H9 (cell line): Measurements from ENCODE around the gene TNRC18. TPM values are rescaled to one million over a fixed set of nuclear protein-coding genes. Genes with fewer than 3 reads are reported as not detected.

Source experiments
- DNase-seq: peaks from one replicate; pipeline ENCODE4 v3.0.0-alpha.2; 2017
- H2AFZ ChIP-seq: one replicate; pipeline ENCODE4 v1.6.1; 2013; ENCODE audit warnings: mild to moderate bottlenecking, low read length, control low read depth, moderate library complexity
- H2AK5ac ChIP-seq: 2 replicates; pipeline ENCODE4 v1.6.1; 2013; ENCODE audit warnings: low read length, control low read depth, mixed read lengths; ENCODE audit not compliant: insufficient read length
- H2BK120ac ChIP-seq: one replicate; pipeline ENCODE4 v1.6.1; 2013; ENCODE audit warnings: low read depth, mild to moderate bottlenecking, low read length, control low read depth, inconsistent platforms; ENCODE audit not compliant: poor library complexity, severe bottlenecking
- H2BK12ac ChIP-seq: 2 replicates; pipeline ENCODE4 v1.6.1; 2013; ENCODE audit warnings: low read length, control low read depth, mixed read lengths, low read depth; ENCODE audit not compliant: insufficient read length
- H2BK15ac ChIP-seq: 2 replicates; pipeline ENCODE4 v1.6.1; 2013; ENCODE audit warnings: low read depth, low read length, control low read depth
- H2BK20ac ChIP-seq: one replicate; pipeline ENCODE4 v1.6.1; 2013; ENCODE audit warnings: low read depth, mild to moderate bottlenecking, low read length, control low read depth, inconsistent platforms; ENCODE audit not compliant: poor library complexity, severe bottlenecking
- H2BK5ac ChIP-seq: 2 replicates; pipeline ENCODE4 v1.6.1; 2013; ENCODE audit warnings: low read length, control low read depth, mixed read lengths; ENCODE audit not compliant: insufficient read length
- H3K14ac ChIP-seq: 2 replicates; pipeline ENCODE4 v1.6.1; 2013; ENCODE audit warnings: low read length, control low read depth; ENCODE audit not compliant: insufficient read depth
- H3K18ac ChIP-seq: 2 replicates; pipeline ENCODE4 v1.6.1; 2013; ENCODE audit warnings: low read depth, mild to moderate bottlenecking, mixed read lengths, low read length, control low read depth; ENCODE audit not compliant: insufficient read length
- H3K23ac ChIP-seq: 2 replicates; pipeline ENCODE4 v1.6.1; 2013; ENCODE audit warnings: low read length, control low read depth, mixed read lengths, low read depth; ENCODE audit not compliant: insufficient read length
- H3K23me2 ChIP-seq: 2 replicates; pipeline ENCODE4 v1.6.1; 2013; ENCODE audit warnings: low read depth, mild to moderate bottlenecking, mixed read lengths, low read length, control low read depth; ENCODE audit not compliant: insufficient read length, poor library complexity, severe bottlenecking
- H3K27ac ChIP-seq: 2 replicates; pipeline ENCODE4 v1.5.1; 2013; ENCODE audit warnings: low read length, control low read depth, mixed read lengths, low read depth; ENCODE audit not compliant: insufficient read length
- H3K27me3 ChIP-seq: 2 replicates; pipeline ENCODE4 v1.6.1; 2013; ENCODE audit warnings: low read length, control low read depth, inconsistent platforms; ENCODE audit not compliant: insufficient read depth
- H3K4ac ChIP-seq: 2 replicates; pipeline ENCODE4 v1.6.1; 2013; ENCODE audit warnings: low read depth, mild to moderate bottlenecking, control low read depth, inconsistent platforms, low read length, moderate library complexity
- H3K4me1 ChIP-seq: 2 replicates; pipeline ENCODE4 v1.6.1; 2013; ENCODE audit warnings: low read length, control low read depth, inconsistent platforms; ENCODE audit not compliant: insufficient read depth
- H3K4me2 ChIP-seq: 2 replicates; pipeline ENCODE4 v1.6.1; 2013; ENCODE audit warnings: low read length, control low read depth, mixed read lengths; ENCODE audit not compliant: insufficient read length, insufficient read depth
- H3K56ac ChIP-seq: 2 replicates; pipeline ENCODE4 v1.6.1; 2013; ENCODE audit warnings: low read depth, mild to moderate bottlenecking, mixed read lengths, low read length, control low read depth; ENCODE audit not compliant: insufficient read length
- H3K79me1 ChIP-seq: 2 replicates; pipeline ENCODE4 v1.6.1; 2013; ENCODE audit warnings: low read depth, mild to moderate bottlenecking, moderate library complexity, low read length, control low read depth, inconsistent platforms; ENCODE audit not compliant: insufficient read depth, poor library complexity, severe bottlenecking
- H3K79me2 ChIP-seq: 2 replicates; pipeline ENCODE4 v1.6.1; 2013; ENCODE audit warnings: low read length, control low read depth, inconsistent platforms; ENCODE audit not compliant: insufficient read depth
- H3K9ac ChIP-seq: 2 replicates; pipeline ENCODE4 v1.6.1; 2013; ENCODE audit warnings: low read length, control low read depth, mixed read lengths; ENCODE audit not compliant: insufficient read length; ENCODE audit errors: extremely low read depth
- H3K9me3 ChIP-seq: one replicate; pipeline ENCODE4 v1.6.1; 2013; ENCODE audit warnings: low read depth, low read length, inconsistent platforms; ENCODE audit not compliant: control insufficient read depth
- H3T11ph ChIP-seq: one replicate; pipeline ENCODE4 v1.6.1; 2013; ENCODE audit warnings: mild to moderate bottlenecking, low read length, control low read depth, inconsistent platforms
- H4K20me1 ChIP-seq: one replicate; pipeline ENCODE4 v1.6.1; 2013; ENCODE audit not compliant: control insufficient read depth, insufficient read length, insufficient read depth
- H4K5ac ChIP-seq: 2 replicates; pipeline ENCODE4 v1.6.1; 2013; ENCODE audit warnings: low read depth, mild to moderate bottlenecking, mixed read lengths, low read length, control low read depth; ENCODE audit not compliant: insufficient read length
- H4K8ac ChIP-seq: replicated peaks from 2 replicates; pipeline ENCODE4 v1.6.1; 2013; ENCODE audit warnings: low read length, control low read depth, mixed read lengths, low read depth; ENCODE audit not compliant: insufficient read length
- H4K91ac ChIP-seq: 2 replicates; pipeline ENCODE4 v1.6.1; 2013; ENCODE audit warnings: low read depth, mild to moderate bottlenecking, moderate library complexity, mixed read lengths, low read length, control low read depth; ENCODE audit not compliant: insufficient read length
- H3K27ac Mint-ChIP-seq, 3 experiments: 2 replicates in 2 of 3; 3 replicates in 1 of 3; pipeline ENCODE4 v1.8.0; 2020 to 2021; ENCODE audit warnings: mixed read lengths in 3 of 3, mild to moderate bottlenecking in 1 of 3, moderate library complexity in 1 of 3
- H3K27me3 Mint-ChIP-seq: 2 replicates; pipeline ENCODE4 v1.8.0; 2021; ENCODE audit warnings: low read depth, mild to moderate bottlenecking, moderate library complexity, mixed read lengths
- H3K36me3 Mint-ChIP-seq, 3 experiments: 2 replicates in 2 of 3; 3 replicates in 1 of 3; pipeline ENCODE4 v1.8.0; 2020 to 2021; ENCODE audit warnings: low read depth in 3 of 3, mixed read lengths in 3 of 3; ENCODE audit not compliant: insufficient read depth in 1 of 3
- H3K4me1 Mint-ChIP-seq, 2 experiments: 2 replicates each; pipeline ENCODE4 v1.8.0; 2020; ENCODE audit warnings: mixed read lengths in 2 of 2
- H3K4me3 Mint-ChIP-seq, 2 experiments: 2 replicates in 1 of 2; 3 replicates in 1 of 2; pipeline ENCODE4 v1.8.0; 2020 to 2021; ENCODE audit warnings: mild to moderate bottlenecking in 2 of 2, mixed read lengths in 2 of 2, moderate library complexity in 1 of 2
- H3K9me3 Mint-ChIP-seq, 2 experiments: 2 replicates in 1 of 2; 3 replicates in 1 of 2; pipeline ENCODE4 v1.8.0; 2020; ENCODE audit warnings: mild to moderate bottlenecking in 2 of 2, mixed read lengths in 2 of 2, moderate library complexity in 1 of 2
- CTCF ChIP-seq: fragments of 200-600 bp; sonication (generic); conservative IDR thresholded peaks from 3 replicates; pipeline ENCODE4 v1.8.0; 2021; ENCODE audit warnings: antibody characterized with exemption, mild to moderate bottlenecking
- WGBS: extraction: QIAGEN DNeasy Blood & Tissue Kit; methylation state at CpG from one replicate; pipeline ENCODE4 v1.1.7; 2013; ENCODE audit warnings: missing lambda C conversion rate, low lambda C conversion rate, mixed read lengths; ENCODE audit not compliant: insufficient read length; ENCODE audit errors: extremely low coverage; 5-methylcytosine and 5-hydroxymethylcytosine counted together
- total RNA-seq: library from RNA; stranded (reverse); gene quantifications from 2 replicates; pipeline ENCODE4 v1.2.1, GENCODE V29; 2021

TNRC18 gene
- total RNA-seq, 1 experiment from 2014 or later = 21.2 TPM

GRCh38 chr7:5345671-5346070, 78.0 kb downstream of the TNRC18 start:
- H3K9me3 ChIP-seq = no peaks in the 10 kb centered on the region
- Mint-ChIP-seq H3K27ac (no peak overlapping the region; a peak in 1 of 7 replicates), H3K4me3 (no peak overlapping the region), H3K4me1 (peaks cover 9 to 22% of the 10 kb centered on the region in 2 experiments), H3K36me3 (peaks cover 8 to 30% (median 23%) of the 10 kb centered on the region in 3 experiments), H3K9me3 (peaks cover 24 to 26% of the 10 kb centered on the region in 2 experiments), H3K27me3 (peaks cover 12% of the 10 kb centered on the region)
- no peak overlapping the region for H3T11ph ChIP-seq
- H3K56ac ChIP-seq = no peak overlapping the region
- H2BK15ac ChIP-seq = no peak overlapping the region
- peaks cover 14% of the 10 kb centered on the region; the same call in 1 of the 2 replicates for H3K27me3 ChIP-seq
- WGBS = no CpG with 5 or more reads among the region's 21 CpGs
- no peak overlapping the region for H2BK20ac ChIP-seq
- no peak overlapping the region for H2AFZ ChIP-seq
- no peak overlapping the region for H3K27ac ChIP-seq
- no peaks in the 10 kb centered on the region for H3K23me2 ChIP-seq
- H2BK120ac ChIP-seq = no peak overlapping the region
- H4K8ac ChIP-seq = no peak overlapping the region
- H3K79me1 ChIP-seq = no peaks in the 10 kb centered on the region
- H3K18ac ChIP-seq = no peak overlapping the region
- no peaks in the 10 kb centered on the region for H3K79me2 ChIP-seq
- H4K20me1 ChIP-seq = no peaks in the 10 kb centered on the region
- H4K91ac ChIP-seq = no peak overlapping the region
- H3K4me2 ChIP-seq = no peak overlapping the region
- TF ChIP-seq CTCF = no peak
- no peak overlapping the region for H2AK5ac ChIP-seq
- no peak overlapping the region for H2BK5ac ChIP-seq
- H3K4me1 ChIP-seq = no peaks in the 10 kb centered on the region
- H3K14ac ChIP-seq = no peak overlapping the region; the same call in 1 of the 2 replicates
- H3K4ac ChIP-seq = no peak overlapping the region
- DNase-seq = no peak
- H4K5ac ChIP-seq = no peak overlapping the region
- no peak overlapping the region for H3K9ac ChIP-seq
- H2BK12ac ChIP-seq = no peak overlapping the region
- H3K23ac ChIP-seq = no peak overlapping the region
